Hypothalamus (tissue), 51 donors: Measurements from ENCODE around the gene ABCC1.
"Not testable (repeated sequence)": the region's sequence is repeated elsewhere in the genome, so short reads cannot be mapped to it uniquely, and the experiment has no call there.

ENCODE experiments used
- DNase-seq, 51 donors: peaks; one replicate each; lab custom pipeline; 2025; lab: John Stamatoyannopoulos, UW

ABCC1 gene

DNA sequence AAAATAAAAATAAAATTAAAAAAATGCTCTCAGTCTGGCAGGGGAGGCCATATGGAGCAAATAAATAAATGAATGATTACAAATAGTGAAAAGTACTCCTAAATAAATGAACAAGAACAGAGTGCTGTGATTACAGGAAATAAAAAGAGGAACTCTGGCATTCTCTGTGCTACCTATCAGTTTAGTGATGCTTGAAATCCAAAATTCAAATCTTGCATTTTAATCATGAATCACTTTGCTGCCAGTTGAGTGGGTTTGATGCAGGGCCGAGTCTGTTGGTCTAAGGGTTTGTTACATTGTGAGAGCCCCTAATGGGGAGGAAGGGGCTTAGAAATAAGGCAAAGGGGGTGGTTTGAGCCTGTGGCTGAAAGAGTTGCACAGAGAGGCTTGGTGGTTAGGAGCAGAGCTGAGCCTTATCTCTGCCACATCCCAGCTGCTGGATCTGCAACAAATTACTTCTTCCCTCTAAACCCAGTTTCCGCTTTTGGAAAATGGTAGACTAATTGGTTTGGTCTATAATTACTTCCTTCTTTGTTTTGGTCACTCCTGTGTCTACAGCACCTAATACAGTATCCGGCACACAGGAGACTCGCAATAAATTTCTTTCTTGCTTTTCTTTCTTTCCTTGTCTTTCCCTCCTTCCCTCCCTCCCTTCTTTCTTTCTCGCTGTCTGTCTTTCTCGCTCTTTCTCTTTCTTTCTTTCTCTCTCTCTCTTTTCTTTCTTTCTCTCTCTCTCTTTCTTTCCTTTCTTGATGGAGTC, 6.3 kb upstream of the ABCC1 start:
- DNase-seq: no peak

DNA sequence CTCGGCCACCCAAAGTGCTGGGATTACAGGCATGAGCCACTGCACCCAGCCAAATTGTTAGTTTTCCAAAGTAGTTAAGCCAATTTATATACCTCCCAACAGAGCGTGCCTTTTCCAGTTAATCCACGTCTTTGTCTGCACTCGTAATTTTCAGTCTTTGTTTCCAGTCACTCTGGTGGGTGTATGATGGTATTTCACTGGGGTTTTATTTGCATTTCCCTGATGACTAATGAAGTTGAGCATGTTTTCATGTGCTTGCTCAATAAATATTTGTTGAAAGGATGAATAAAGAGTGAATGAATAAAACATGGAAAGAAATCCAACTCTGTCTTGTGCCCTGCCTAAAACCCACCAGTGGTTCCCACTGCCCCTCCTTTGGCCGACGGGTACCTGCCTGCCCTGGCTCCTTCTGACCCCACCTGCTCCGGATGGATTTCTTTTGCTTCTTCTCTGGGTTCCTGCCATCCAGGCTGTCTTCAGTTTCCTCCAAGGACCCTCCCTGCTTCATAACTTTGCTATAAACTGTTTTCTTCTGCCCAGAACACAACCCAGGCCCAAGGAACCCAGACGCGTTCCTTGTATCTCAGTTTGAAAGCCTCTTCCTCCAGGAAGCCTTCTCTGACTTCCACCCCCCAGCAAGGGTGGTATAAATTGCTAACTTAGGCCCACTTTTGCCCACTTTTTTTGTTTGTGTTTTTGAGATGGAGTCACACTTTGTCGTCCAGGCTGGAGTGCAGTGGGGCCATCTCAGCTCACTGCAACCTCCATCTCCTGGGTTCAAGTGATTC, 3.0 kb upstream of the ABCC1 start:
- no peak for DNase-seq

GRCh38 chr16:15947983-15948509, 1.4 kb upstream of the ABCC1 start:
- DNase-seq: no peak

DNA sequence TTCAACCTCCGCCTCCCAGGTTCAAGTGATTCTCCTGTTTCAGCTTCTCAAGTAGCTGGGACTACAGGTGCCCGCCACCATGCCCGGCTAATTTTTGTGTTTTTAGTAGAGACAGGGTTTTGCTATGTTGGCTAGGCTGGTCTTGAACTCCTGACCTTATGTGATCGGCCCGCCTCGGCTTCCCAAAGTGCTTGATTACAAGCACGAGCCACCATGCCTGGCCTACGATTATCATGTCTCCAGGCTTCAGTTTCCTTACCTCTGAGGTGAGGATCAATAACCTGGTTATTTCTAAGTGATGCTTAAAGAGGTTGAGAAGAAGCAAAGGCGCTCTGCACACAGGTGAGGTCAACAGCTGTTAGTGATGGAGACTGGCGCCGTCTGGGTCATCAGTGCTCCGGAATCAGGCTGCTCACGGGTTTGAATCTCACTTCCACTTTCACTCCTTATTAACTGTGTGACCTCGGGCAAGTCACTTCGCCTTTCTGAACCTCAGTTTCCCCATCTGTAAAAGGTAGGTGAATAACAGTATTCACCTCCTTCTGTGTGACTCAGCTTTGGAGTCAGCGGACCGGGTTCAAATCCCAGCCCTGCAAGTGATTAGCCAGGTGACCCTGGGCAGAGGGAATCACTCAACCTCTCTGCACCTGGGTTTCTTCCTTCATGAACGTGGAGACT, 745 bp upstream of the ABCC1 start:
- DNase-seq: peak in 1 of 51 donors; percentile 25

- peak in 8 of 51 donors; percentile 3 to 25 (median 6) for DNase-seq
Measured at GRCh38 chr16:15950161-15950854, 892 bp downstream of the ABCC1 start.

- DNase-seq: no peak
Measured at GRCh38 chr16:15950869-15951268, 1.5 kb downstream of the ABCC1 start.

DNA sequence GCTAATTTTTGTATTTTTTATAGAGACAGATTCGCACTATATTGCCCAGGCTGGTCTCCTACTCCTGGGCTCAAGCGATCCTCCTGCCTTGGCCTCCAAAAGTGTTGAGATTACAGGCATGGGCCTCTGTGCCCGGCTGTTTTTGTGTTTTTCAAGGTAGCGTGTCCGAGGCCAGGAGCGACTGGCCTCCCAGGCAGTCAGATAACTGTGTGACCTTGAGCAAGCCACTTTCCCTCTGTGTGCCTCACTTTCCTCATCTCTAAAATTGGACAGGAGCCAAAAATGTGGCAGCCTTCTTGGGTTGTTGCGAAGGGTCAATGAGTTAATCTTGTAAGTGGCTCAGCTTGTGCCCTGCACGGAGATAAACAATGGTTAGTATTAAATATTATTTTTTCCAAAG, 2.4 kb downstream of the ABCC1 start:
- no peak for DNase-seq

DNA sequence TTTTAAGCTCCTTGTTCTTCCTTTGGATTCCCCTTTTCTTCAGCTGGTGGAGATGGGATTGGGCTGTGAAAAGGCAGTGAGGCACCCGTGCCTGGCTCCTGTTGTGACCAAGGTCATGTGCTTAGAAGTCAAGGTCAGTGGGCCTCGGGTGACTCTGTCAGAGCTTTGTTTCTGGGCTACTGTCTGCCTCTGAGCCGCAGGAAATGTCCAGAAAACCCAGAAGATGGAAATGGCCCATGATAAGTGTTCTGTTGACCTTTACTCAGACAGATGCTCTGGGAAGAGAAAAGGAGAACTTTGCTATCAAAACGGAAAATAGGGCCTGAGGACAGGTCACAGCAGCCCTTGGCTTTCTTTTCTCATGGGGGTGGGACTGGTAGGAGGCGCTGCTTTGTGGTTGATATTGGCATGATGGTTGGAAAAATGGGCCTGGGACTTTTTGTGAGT, 2.9 kb downstream of the ABCC1 start:
- DNase-seq: no peak

GRCh38 chr16:15953477-15953876, 4.1 kb downstream of the ABCC1 start:
- DNase-seq: no peak

- no peak for DNase-seq
Measured at GRCh38 chr16:15953929-15954813, 4.8 kb downstream of the ABCC1 start.

- DNase-seq: no peak
Measured at GRCh38 chr16:15954814-15955151, 5.4 kb downstream of the ABCC1 start.

- no peak for DNase-seq
Measured at GRCh38 chr16:15955425-15955824, 6.0 kb downstream of the ABCC1 start.

GRCh38 chr16:15956106-15956505, 6.7 kb downstream of the ABCC1 start:
- not testable (repeated sequence) for DNase-seq

- DNase-seq: no peak
Measured at GRCh38 chr16:15958703-15959348, 9.4 kb downstream of the ABCC1 start.

- no peak for DNase-seq
Measured at GRCh38 chr16:15960124-15960971, 10.9 kb downstream of the ABCC1 start.

- DNase-seq: no peak
Measured at GRCh38 chr16:15961060-15961511, 11.7 kb downstream of the ABCC1 start.

GRCh38 chr16:15961571-15962090, 12.2 kb downstream of the ABCC1 start:
- DNase-seq: no peak
